Measurements from ENCODE around the gene CAPN1. TPM values are rescaled to one million over a fixed set of nuclear protein-coding genes. Genes with fewer than 3 reads are reported as not detected.

CAPN1 gene
- total RNA-seq, 1 donor from 2014 or later: 87.1 TPM

DNA sequence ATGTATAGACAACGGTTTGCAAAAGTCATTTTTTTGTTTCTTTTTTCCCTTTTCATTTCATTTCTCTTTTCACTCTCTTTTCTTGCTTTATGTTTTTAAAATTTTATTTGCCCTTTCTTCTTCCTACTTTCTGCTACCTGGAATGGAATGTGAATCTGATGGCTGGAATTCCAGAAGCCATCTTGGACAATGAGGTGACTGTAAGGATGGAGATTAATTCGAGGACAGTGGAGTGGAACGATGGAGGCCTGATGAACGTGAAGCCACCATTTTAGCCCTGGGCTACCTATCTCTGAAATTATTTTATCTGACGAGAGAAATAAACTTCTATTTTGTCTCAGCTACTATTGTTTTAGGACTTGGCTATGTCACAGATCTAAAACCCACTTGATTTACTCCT, 77.3 kb downstream of the CAPN1 start:
- peaks cover 3% of the 10 kb centered on the region for H3K9me3 Mint-ChIP-seq

DNA sequence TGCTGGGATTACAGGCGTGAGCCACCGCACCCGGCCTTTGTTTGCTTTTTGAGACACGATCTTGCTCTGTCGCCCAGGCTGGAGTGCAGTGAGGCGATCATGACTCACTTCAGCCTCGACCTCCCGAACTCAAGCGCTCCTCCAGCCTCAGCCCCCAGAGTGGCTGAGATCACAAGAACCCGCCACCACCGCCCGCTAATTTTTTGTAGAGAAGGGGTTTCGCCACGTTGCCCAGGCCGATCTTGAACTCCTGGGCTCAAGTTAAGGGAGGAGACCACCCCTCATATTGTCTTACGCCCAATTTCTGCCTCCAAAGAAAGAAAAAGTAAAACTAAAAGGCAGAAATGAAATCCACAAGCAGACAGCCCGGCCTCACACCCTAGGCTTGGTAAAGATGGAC, 78.6 kb downstream of the CAPN1 start:
- Mint-ChIP-seq H3K27me3 (peaks cover 4% of the 10 kb centered on the region), H3K27ac (no peak overlapping the region)
- intact Hi-C loops (cut with micrococcal nuclease): loop anchor here (5.0 kb wide), 2 partner anchors 33 to 72 kb away; partner anchors contain the start of gene DPF2

More for the DNA sequence above, 77.3 kb downstream of the CAPN1 start:
- Mint-ChIP-seq H3K4me1 (peaks cover 28% of the 10 kb centered on the region), H3K4me3 (no peak overlapping the region), H3K27ac (no peak overlapping the region), H3K36me3 (ENCODE audit: low read depth) (peaks cover 16% of the 10 kb centered on the region), H3K27me3 (peaks cover 7% of the 10 kb centered on the region)
- intact Hi-C loops (cut with micrococcal nuclease): no loop called here
- DNase-seq: no peak

DNA sequence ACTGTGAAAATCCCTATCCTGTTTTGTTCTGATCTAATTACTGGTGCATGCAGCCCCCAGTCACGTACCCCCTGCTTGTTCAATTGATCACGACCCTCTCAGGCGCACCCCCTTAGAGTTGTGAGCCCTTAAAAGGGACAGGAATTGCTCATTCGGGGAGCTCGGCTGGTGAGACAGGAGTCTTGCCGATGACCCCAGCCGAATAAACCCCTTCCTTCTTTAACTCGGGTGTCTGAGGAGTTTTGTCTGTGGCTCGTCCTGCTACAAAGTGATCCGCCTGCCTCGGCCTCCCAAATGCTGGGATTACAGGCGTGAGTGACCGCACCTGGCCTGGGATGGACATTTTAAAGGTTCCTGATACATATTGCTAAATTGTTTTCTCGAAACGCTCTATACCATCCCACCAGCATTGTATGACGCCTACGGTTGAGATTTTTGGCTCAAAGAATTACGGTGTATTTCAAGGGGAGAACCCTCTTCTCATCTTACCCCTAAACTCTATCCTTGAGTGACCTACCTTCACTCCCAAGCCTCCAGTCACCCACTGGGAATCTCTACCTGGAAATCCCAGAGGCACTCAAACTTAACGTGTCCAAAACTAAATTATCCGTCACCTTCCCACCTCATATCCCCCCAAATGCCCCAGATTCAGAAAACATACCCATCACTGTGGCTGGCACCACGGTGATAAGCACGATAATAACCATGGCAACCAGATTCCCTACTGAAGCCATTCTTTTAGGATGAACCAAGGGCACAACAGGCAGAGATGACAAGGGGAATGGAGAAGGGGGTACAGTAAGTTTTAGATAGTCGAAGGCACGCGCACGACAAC, 79.2 kb downstream of the CAPN1 start:
- H3K9me3 Mint-ChIP-seq: peaks cover 3% of the 10 kb centered on the region
- H3K27ac Mint-ChIP-seq: peak overlapping the region; percentile 99
- H3K27me3 Mint-ChIP-seq: peaks cover 4% of the 10 kb centered on the region
- intact Hi-C loops (cut with micrococcal nuclease): loop anchor here (1.0 to 5.0 kb wide), 3 partner anchors 34 to 139 kb away; partner anchors contain the start of genes DPF2, FAU and MRPL49
- peak overlapping the region; percentile 95 for H3K4me3 Mint-ChIP-seq
- peaks cover 27% of the 10 kb centered on the region for H3K36me3 Mint-ChIP-seq (ENCODE audit: low read depth)
- H3K4me1 Mint-ChIP-seq: peaks cover 42% of the 10 kb centered on the region
- DNase-seq: no peak

More for the DNA sequence above, 78.6 kb downstream of the CAPN1 start:
- Mint-ChIP-seq H3K36me3 (ENCODE audit: low read depth) (peaks cover 24% of the 10 kb centered on the region), H3K4me1 (peaks cover 36% of the 10 kb centered on the region), H3K9me3 (peaks cover 3% of the 10 kb centered on the region), H3K4me3 (peak overlapping the region; percentile 32)
- no peak for DNase-seq

Other genes with a start within 250 kb of the CAPN1 start
- gene GPHA2, start 246.0 kb upstream of the CAPN1 start, total RNA-seq: not detected in 2 replicates
- 0.71 TPM in 1 of 2 replicates, not detected in the other for gene MAJIN, start 209.8 kb upstream of the CAPN1 start, total RNA-seq
- 0.09 TPM in 1 of 2 replicates, not detected in the other for gene BATF2, start 185.0 kb upstream of the CAPN1 start, total RNA-seq
- gene ARL2, start 167.8 kb upstream of the CAPN1 start, total RNA-seq: 78.8 and 87.9 TPM in 2 replicates
- 15.9 and 17.9 TPM in 2 replicates for gene SNX15, start 154.5 kb upstream of the CAPN1 start, total RNA-seq
- gene SAC3D1, start 140.7 kb upstream of the CAPN1 start, total RNA-seq: 16.3 and 18.0 TPM in 2 replicates
- 12.5 and 13.0 TPM in 2 replicates for gene NAALADL1, start 123.4 kb upstream of the CAPN1 start, total RNA-seq
- gene CDCA5, start 97.9 kb upstream of the CAPN1 start, total RNA-seq: 94.4 and 95.1 TPM in 2 replicates
- 33.3 and 34.7 TPM in 2 replicates for gene ZFPL1, start 97.7 kb upstream of the CAPN1 start, total RNA-seq
- 127 and 136 TPM in 2 replicates for gene VPS51, start 85.7 kb upstream of the CAPN1 start, total RNA-seq
- gene TM7SF2, start 70.1 kb upstream of the CAPN1 start, total RNA-seq: 28.2 and 28.9 TPM in 2 replicates
- 17.1 and 18.1 TPM in 2 replicates for gene ZNHIT2, start 64.2 kb upstream of the CAPN1 start, total RNA-seq
- gene FAU, start 59.8 kb upstream of the CAPN1 start, total RNA-seq: 1,048 and 1,049 TPM in 2 replicates
- gene MRPL49, start 59.6 kb upstream of the CAPN1 start, total RNA-seq: 78.1 and 81.4 TPM in 2 replicates
- 36.9 and 39.0 TPM in 2 replicates for gene SYVN1, start 47.4 kb upstream of the CAPN1 start, total RNA-seq
- gene SPDYC, start 11.7 kb upstream of the CAPN1 start, total RNA-seq: not detected in 2 replicates
- gene POLA2, start 80.0 kb downstream of the CAPN1 start, total RNA-seq: 77.4 and 82.8 TPM in 2 replicates
- gene CDC42EP2, start 132.9 kb downstream of the CAPN1 start, total RNA-seq: 3.0 and 3.4 TPM in 2 replicates
- 76.6 and 81.0 TPM in 2 replicates for gene DPF2, start 151.9 kb downstream of the CAPN1 start, total RNA-seq
- gene TIGD3, start 172.8 kb downstream of the CAPN1 start, total RNA-seq: 1.2 and 1.6 TPM in 2 replicates
- 15.5 and 16.8 TPM in 2 replicates for gene SLC25A45, start 200.7 kb downstream of the CAPN1 start, total RNA-seq
- 46.7 and 46.8 TPM in 2 replicates for gene FRMD8, start 204.7 kb downstream of the CAPN1 start, total RNA-seq
- 410 and 411 TPM in 2 replicates for gene NEAT1, start 240.9 kb downstream of the CAPN1 start, total RNA-seq